Adrenal gland (tissue), 12 donors: ENCODE measurements around the gene FCN1. TPM values are rescaled to one million over a fixed set of nuclear protein-coding genes. Genes with fewer than 3 reads are reported as not detected.

Experiments
- DNase-seq, 7 donors: peaks; one replicate each; pipeline ENCODE4 v3.0.0-alpha.2; 2019 to 2020
- H3K27ac ChIP-seq, 5 donors: fragments of 200-600 bp; sonication (generic) in 4 of 5; 1 replicate in 3 of 5; 2 replicates in 2 of 5; pipeline versions ENCODE4 v1.5.1 to v1.8.0; 2016 to 2020; ENCODE audit warnings: mild to moderate bottlenecking in 1 of 5
- H3K27me3 ChIP-seq: fragments of 200-600 bp; 2 replicates; pipeline ENCODE4 v1.8.0; 2021
- H3K36me3 ChIP-seq, 2 donors: fragments of 200-600 bp; replicated peaks in 1 of 2; 1 replicate in 1 of 2; 2 replicates in 1 of 2; pipeline versions ENCODE4 v1.5.1 to v1.8.0; 2018 to 2022
- H3K4me1 ChIP-seq, 2 donors: fragments of 200-600 bp; replicated peaks in 1 of 2; 1 replicate in 1 of 2; 2 replicates in 1 of 2; pipeline versions ENCODE4 v1.5.1 to v1.8.0; 2018 to 2021
- H3K4me3 ChIP-seq, 4 donors: fragments of 200-600 bp; sonication (generic) in 3 of 4; one replicate each; pipeline ENCODE4 v1.5.1; 2016 to 2018
- H3K9me3 ChIP-seq, 3 donors: fragments of 200-600 bp; sonication (generic) in 1 of 3; replicated peaks in 1 of 3; 1 replicate in 2 of 3; 2 replicates in 1 of 3; pipeline versions ENCODE4 v1.5.1 to v1.8.0; 2016 to 2021
- POLR2A ChIP-seq, 2 donors: fragments of 450-650 bp; IDR thresholded peaks; one replicate each; pipeline ENCODE4 v1.6.1; 2017; ENCODE audit warnings: antibody characterized with exemption in 2 of 2, mild to moderate bottlenecking in 2 of 2, moderate library complexity in 1 of 2
- WGBS, 4 donors: extraction: QIAGEN DNeasy Blood & Tissue Kit in 2 of 4; methylation state at CpG; one replicate each; pipeline versions ENCODE4 v1.1.5 to v1.1.7; 2013 to 2017; 5-methylcytosine and 5-hydroxymethylcytosine counted together
- intact Hi-C, 2 donors: fragments of 100-400 bp; cut with DNase I; formaldehyde crosslinking; loops; one replicate each; pipeline versions ENCODE4 v1.14.1 to v1.15.0; 2022 to 2023
- polyA plus RNA-seq, 3 donors: library from polyadenylated mRNA; stranded (reverse); fragments of 200-250 nt in 2 of 3; fragments of 350-450 nt in 1 of 3; fragmentation: Illumina TruSeq in 1 of 3; extraction: RNeasy Lipid Tissue Mini Kit (QIAGEN cat#74804) in 1 of 3; gene quantifications; one replicate each; pipeline ENCODE4 v1.2.3, GENCODE V29; 2013 to 2014
- total RNA-seq, 9 donors: library from RNA; depleted of rRNA in 4 of 9; stranded (reverse); fragments of >200 nt in 4 of 9; fragments of 120-200 nt in 1 of 9; fragmentation: NEBNext Ultra II Directional in 1 of 9; extraction: Animal tissue kit (Norgen Biotek cat#: 25700) in 1 of 9; gene quantifications; one replicate each; pipeline versions ENCODE4 v1.1.0 to v1.2.4, GENCODE V29; 2013 to 2023
- TF ChIP-seq, protein P1 (sequence below), 6 experiments: fragments of 450-650 bp in 4 of 6; fragments of 200-600 bp in 2 of 6; sonication (generic) in 1 of 6; IDR thresholded peaks; 1 replicate in 5 of 6; 2 replicates in 1 of 6; pipeline versions ENCODE4 v1.5.1 to v1.8.0; 2016 to 2021; ENCODE audit warnings: antibody characterized with exemption in 6 of 6, mild to moderate bottlenecking in 2 of 6, moderate library complexity in 1 of 6
- donor health status: healthy with polysubstance abuse.
- donor health status: Bipolar disorder and iron deficiency.
- donor health status: DM: yes; HTN: yes; CAD: no.
- donor health status: DM: no; HTN: no; CAD: no.
- donor health status: DM: no; HTN: no; CAD: no.
- donor health status: DM: yes; HTN: yes; CAD: no.

Gene FCN1
- total and polyA plus RNA-seq, 12 donors, result 0.57 to 7.0 (median 2.4) TPM; not detected in 1

DNA sequence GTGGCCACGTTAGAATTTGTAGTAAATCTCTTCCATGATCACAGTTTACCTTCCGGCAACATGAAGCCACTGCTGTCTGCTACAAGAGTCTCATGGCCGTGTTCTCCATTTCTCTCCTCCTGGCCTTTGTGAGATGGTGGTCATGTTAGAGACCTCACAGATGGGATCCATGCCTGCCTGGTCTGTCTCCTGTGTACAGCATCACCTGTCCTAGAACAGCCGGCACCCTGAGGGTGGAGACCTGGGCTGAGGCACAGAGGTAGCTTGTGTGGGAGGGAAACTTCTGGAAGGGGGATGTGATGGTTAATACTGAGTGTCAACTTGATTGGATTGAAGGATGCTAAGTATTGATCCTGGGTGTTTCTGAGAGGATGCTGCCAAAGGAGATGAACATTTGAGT is 40.2 kb downstream of the FCN1 start:
- DNase-seq, result peak in 3 of 7 donors; percentile 1 to 34 (median 7)
- Histone ChIP-seq H3K36me3 (no peaks in the 10 kb centered on the region), H3K9me3 (no peaks in the 10 kb centered on the region), H3K4me1 (peaks cover 0 to 10% of the 10 kb centered on the region in 2 donors), H3K27me3 (no peaks in the 10 kb centered on the region), H3K27ac (no peak overlapping the region), H3K4me3 (no peak overlapping the region)
- intact Hi-C loops, result no loop called here
- WGBS, 4 donors, result 84 to 93% (median 92%) methylated on average over 4 of the region's 4 CpGs
- TF ChIP-seq POLR2A (IDR thresholded peaks at IDR 0.05), result no peak
- TF ChIP-seq, protein P1, sequence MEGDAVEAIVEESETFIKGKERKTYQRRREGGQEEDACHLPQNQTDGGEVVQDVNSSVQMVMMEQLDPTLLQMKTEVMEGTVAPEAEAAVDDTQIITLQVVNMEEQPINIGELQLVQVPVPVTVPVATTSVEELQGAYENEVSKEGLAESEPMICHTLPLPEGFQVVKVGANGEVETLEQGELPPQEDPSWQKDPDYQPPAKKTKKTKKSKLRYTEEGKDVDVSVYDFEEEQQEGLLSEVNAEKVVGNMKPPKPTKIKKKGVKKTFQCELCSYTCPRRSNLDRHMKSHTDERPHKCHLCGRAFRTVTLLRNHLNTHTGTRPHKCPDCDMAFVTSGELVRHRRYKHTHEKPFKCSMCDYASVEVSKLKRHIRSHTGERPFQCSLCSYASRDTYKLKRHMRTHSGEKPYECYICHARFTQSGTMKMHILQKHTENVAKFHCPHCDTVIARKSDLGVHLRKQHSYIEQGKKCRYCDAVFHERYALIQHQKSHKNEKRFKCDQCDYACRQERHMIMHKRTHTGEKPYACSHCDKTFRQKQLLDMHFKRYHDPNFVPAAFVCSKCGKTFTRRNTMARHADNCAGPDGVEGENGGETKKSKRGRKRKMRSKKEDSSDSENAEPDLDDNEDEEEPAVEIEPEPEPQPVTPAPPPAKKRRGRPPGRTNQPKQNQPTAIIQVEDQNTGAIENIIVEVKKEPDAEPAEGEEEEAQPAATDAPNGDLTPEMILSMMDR (IDR thresholded peaks at IDR 0.05), result no peak

DNA sequence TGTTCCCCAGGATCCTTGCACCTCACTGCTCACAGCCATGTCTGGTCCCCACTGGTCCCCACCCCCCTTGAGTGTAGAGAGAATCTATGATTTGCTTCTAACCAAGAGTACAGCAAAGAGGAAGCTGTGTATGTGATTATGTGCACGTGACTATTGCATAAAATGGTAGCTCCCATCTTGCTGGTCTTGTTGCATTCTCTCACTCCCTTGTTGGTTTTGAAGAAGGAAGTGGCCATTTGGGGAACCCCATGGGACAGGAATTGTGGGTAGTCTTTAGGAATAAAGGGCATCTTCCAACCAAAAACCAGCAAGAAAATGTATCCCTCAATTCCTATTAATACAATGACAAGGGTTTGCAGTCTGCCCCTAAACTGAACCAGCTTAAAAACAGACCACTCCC is 42.3 kb downstream of the FCN1 start:
- DNase-seq, result peak in 1 of 7 donors; percentile 4
- no peaks in the 10 kb centered on the region for H3K9me3 ChIP-seq
- 64 to 90% (median 79%) methylated on average over 1 of the region's 1 CpG for WGBS, 4 donors
- H3K36me3 ChIP-seq, result no peaks in the 10 kb centered on the region
- no peaks in the 10 kb centered on the region for H3K27me3 ChIP-seq
- TF ChIP-seq POLR2A (IDR thresholded peaks at IDR 0.05), result no peak
- TF ChIP-seq, protein P1 (IDR thresholded peaks at IDR 0.05), result no peak
- no peak overlapping the region for H3K4me3 ChIP-seq
- intact Hi-C loops, result no loop called here
- H3K27ac ChIP-seq, result no peak overlapping the region
- peaks cover 0 to 4% of the 10 kb centered on the region in 2 donors for H3K4me1 ChIP-seq

GRCh38 chr9:134872482-134873231 is 45.1 kb downstream of the FCN1 start:
- intact Hi-C loops, result no loop called here
- 86 to 90% (median 89%) methylated on average over 24 of the region's 24 CpGs for WGBS, 4 donors
- Histone ChIP-seq H3K9me3 (no peaks in the 10 kb centered on the region), H3K27me3 (no peaks in the 10 kb centered on the region), H3K4me3 (no peak overlapping the region), H3K36me3 (no peaks in the 10 kb centered on the region), H3K4me1 (no peaks in the 10 kb centered on the region), H3K27ac (no peak overlapping the region)
- TF ChIP-seq, protein P1 (IDR thresholded peaks at IDR 0.05), result no peak
- TF ChIP-seq POLR2A (IDR thresholded peaks at IDR 0.05), result no peak
- no peak for DNase-seq

DNA sequence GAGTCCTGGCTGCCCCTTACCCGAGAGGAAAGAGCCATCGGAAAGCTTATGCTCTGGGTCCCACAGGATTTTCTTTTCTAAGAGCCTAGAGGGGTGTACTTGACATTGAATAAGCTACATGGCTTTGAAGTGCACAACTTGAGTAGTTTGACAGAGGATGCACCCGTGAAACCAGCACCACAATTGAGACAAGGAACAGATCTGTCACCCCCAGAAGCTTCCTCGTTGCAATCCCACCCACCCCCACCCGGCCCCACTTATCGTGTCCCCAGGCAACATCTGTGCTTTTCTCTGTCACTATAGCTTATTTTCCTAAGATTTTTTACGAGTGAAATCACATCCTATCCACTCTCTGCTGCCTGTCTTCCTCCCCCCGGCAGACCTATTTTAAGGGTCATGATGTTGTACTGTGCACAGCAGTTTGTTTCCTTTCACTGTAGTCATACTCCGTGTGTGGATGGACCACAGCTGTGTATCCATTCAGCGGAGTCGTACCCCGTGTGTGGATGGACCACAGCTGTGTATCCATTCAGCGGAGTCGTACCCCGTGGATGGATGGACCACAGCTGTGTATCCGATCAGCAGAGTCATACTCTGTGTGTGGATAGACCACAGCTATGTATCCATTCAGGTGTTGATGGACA is 45.9 kb downstream of the FCN1 start:
- H3K27ac ChIP-seq, result no peak overlapping the region
- peak in 2 of 7 donors; percentile 9 to 23 for DNase-seq
- intact Hi-C loops, result no loop called here

More for the DNA sequence above, 45.9 kb downstream of the FCN1 start:
- Histone ChIP-seq H3K36me3 (no peaks in the 10 kb centered on the region), H3K27me3 (no peaks in the 10 kb centered on the region), H3K9me3 (no peaks in the 10 kb centered on the region), H3K4me1 (no peaks in the 10 kb centered on the region), H3K4me3 (no peak overlapping the region)
- TF ChIP-seq, protein P1 (IDR thresholded peaks at IDR 0.05), result no peak
- TF ChIP-seq POLR2A (IDR thresholded peaks at IDR 0.05), result no peak
- 67 to 71% (median 70%) methylated on average over 16 of the region's 16 CpGs for WGBS, 4 donors
